H1 (cell line): ENCODE results near the gene PCDH7. TPM values are rescaled to one million over a fixed set of nuclear protein-coding genes. Genes with fewer than 3 reads are reported as not detected.
A peak's percentile ranks its signal among the peaks of the same experiment; 100 is the strongest.

Source experiments
- ASH2L ChIP-seq: fragments of 200-600, 300-600 bp; sonication (generic); IDR thresholded peaks from one replicate; pipeline ENCODE4 v1.7.1; 2017; ENCODE audit warnings: low read length
- CBX8 ChIP-seq: fragments of 300-800, 300-1000 bp; sonication (generic); IDR thresholded peaks from 2 replicates; pipeline ENCODE4 v1.7.1; 2016; ENCODE audit warnings: low read depth, low read length, borderline replicate concordance
- CHD1 ChIP-seq: IDR thresholded peaks from 2 replicates; pipeline ENCODE4 v1.6.1; 2012; ENCODE audit warnings: low read depth, low read length, improper control_type of control experiment
- CHD2 ChIP-seq: IDR thresholded peaks from 2 replicates; pipeline ENCODE4 v1.6.1; 2012; ENCODE audit warnings: low read length, improper control_type of control experiment
- CREB1 ChIP-seq: IDR thresholded peaks from 2 replicates; pipeline ENCODE4 v1.6.1; 2012; ENCODE audit warnings: inconsistent platforms
- EZH2 ChIP-seq: fragments of 200-600 bp; sonication (generic); IDR thresholded peaks from 2 replicates; pipeline ENCODE4 v1.7.1; 2012; ENCODE audit warnings: low read depth, mild to moderate bottlenecking, moderate library complexity, low read length, inconsistent platforms; ENCODE audit not compliant: severe bottlenecking
- FOSL1 ChIP-seq: IDR thresholded peaks from 2 replicates; pipeline ENCODE4 v1.6.1; 2011; ENCODE audit warnings: mild to moderate bottlenecking, low read depth, low read length, moderate library complexity; ENCODE audit not compliant: insufficient read depth
- GTF2F1 ChIP-seq: IDR thresholded peaks from 2 replicates; pipeline ENCODE4 v1.6.1; 2012; ENCODE audit warnings: low read depth, low read length, improper control_type of control experiment, borderline replicate concordance
- NRF1 ChIP-seq: IDR thresholded peaks from 2 replicates; pipeline ENCODE4 v1.6.1; 2011; ENCODE audit warnings: mild to moderate bottlenecking, low read depth, low read length, improper control_type of control experiment
- POLR2AphosphoS5 ChIP-seq: IDR thresholded peaks from 2 replicates; pipeline ENCODE4 v1.6.1; 2011; ENCODE audit warnings: low read depth, low read length
- RFX5 ChIP-seq: IDR thresholded peaks from 2 replicates; pipeline ENCODE4 v1.6.1; 2011; ENCODE audit warnings: low read depth, low read length, improper control_type of control experiment, borderline replicate concordance
- SAP30 ChIP-seq: fragments of 300-600 bp; sonication (generic); IDR thresholded peaks from 2 replicates; pipeline ENCODE4 v1.7.1; 2012; ENCODE audit warnings: low read length, moderate library complexity, mild to moderate bottlenecking, inconsistent platforms; ENCODE audit not compliant: insufficient read depth, insufficient replicate concordance
- SIN3A ChIP-seq, 2 experiments: IDR thresholded peaks in 1 of 2; conservative IDR thresholded peaks in 1 of 2; 2 replicates each; pipeline ENCODE4 v1.6.1; 2011 to 2012; ENCODE audit warnings: low read length in 2 of 2, improper control_type of control experiment in 1 of 2, low read depth in 1 of 2, mild to moderate bottlenecking in 1 of 2
- SIRT6 ChIP-seq: IDR thresholded peaks from one replicate; pipeline ENCODE4 v1.7.1; 2012; ENCODE audit warnings: low read length, inconsistent platforms
- SRF ChIP-seq: IDR thresholded peaks from 2 replicates; pipeline ENCODE4 v1.6.1; 2011; ENCODE audit warnings: mild to moderate bottlenecking, low read depth, low read length, moderate library complexity
- TEAD4 ChIP-seq: IDR thresholded peaks from 2 replicates; pipeline ENCODE4 v1.6.1; 2012; ENCODE audit warnings: low read depth, low read length, inconsistent platforms, mixed read lengths
- polyA plus RNA-seq, 7 experiments: library from polyadenylated mRNA; depleted of rRNA in 3 of 7; stranded (reverse) in 5 of 7; unstranded in 2 of 7; fragments of >200 nt in 5 of 7; fragments of 200-250 nt in 2 of 7; gene quantifications; 1 replicate in 5 of 7; 2 replicates in 1 of 7; 4 replicates in 1 of 7; pipeline versions ENCODE4 v1.2.1 to v1.2.3, GENCODE V29; 2011 to 2013; ENCODE audit warnings: missing spikeins in 2 of 7, mixed read lengths in 2 of 7
- total RNA-seq: library from RNA; stranded (reverse); fragmentation: NEBNext Ultra II Directional; extraction: Animal tissue kit (Norgen Biotek cat#: 25700); gene quantifications from 2 replicates; pipeline ENCODE4 v1.2.1, GENCODE V29; 2021
- TF ChIP-seq, protein P1 (sequence below): IDR thresholded peaks from 2 replicates; pipeline ENCODE4 v1.6.1; 2012; ENCODE audit warnings: inconsistent platforms
- TF ChIP-seq, protein P2 (sequence below): IDR thresholded peaks from 2 replicates; pipeline ENCODE4 v1.6.1; 2011; ENCODE audit warnings: low read depth, mild to moderate bottlenecking, low read length; ENCODE audit not compliant: insufficient read depth

The PCDH7 gene
- total and polyA plus RNA-seq, 2 of the 8 experiments (the other 6 are each of a cell fraction or from before 2014, with no cell fraction given), result 3.1 to 6.1 TPM

DNA sequence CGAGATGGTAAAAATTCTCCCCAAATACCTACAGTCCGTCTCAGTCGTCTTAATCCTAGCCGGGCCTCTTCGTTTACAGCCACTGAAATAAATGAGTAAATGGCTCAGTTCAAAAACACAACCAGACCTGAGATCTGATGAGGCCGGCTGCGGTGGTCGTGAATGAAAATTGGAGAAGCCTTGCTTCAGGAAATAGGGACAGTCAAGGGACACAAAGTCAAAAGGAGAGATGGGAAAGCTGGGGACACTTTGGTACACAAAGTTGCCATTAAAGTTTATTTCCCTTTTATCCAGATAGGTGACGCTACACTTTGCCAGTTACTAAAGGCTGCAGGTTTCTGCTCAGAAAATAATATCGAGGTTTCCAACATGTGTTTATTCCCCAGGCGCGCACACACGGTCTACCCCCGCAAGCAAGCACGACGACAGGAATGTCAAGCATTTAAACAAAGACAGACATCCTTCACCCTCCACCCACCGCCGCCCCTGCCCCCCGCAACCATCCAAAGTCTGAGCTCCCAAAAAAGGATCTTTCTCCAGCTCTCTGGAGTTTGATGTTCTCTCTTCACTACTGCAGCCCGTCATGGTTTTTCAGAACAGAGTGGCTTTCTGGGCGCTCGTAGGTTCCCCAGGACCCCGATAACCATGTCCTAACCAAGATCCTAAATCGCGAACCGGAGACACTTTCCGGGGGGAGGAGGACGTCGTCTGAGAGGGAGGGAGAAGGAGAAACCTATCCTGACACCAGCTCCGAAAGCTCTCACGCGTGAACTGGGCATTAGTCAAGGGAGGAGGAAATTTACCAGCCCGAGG is 1.3 kb upstream of the PCDH7 start (continued):
- no peak for TF ChIP-seq SIRT6
- peak; percentile 73 for TF ChIP-seq TEAD4
- TF ChIP-seq NRF1, result no peak
- no peak for TF ChIP-seq SRF
- TF ChIP-seq RFX5, result no peak
- no peak for TF ChIP-seq ASH2L
- peak; percentile 61 for TF ChIP-seq SAP30
- no peak for TF ChIP-seq POLR2AphosphoS5
- TF ChIP-seq CREB1, result no peak
- TF ChIP-seq, protein P1, sequence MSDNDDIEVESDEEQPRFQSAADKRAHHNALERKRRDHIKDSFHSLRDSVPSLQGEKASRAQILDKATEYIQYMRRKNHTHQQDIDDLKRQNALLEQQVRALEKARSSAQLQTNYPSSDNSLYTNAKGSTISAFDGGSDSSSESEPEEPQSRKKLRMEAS, result no peak
- no peak for TF ChIP-seq FOSL1
- no peak for TF ChIP-seq CHD1
- TF ChIP-seq SIN3A (conservative IDR thresholded peaks at IDR 0.05 in 1 of 2, IDR thresholded peaks at IDR 0.05 in 1 of 2; ENCODE audit: low read depth in 1 of 2, low read length in 2 of 2), result 0 out of 4 replicates have a peak, but pooled peaks of 1 of the 2 experiments have one; percentile 20
- TF ChIP-seq GTF2F1, result no peak
- no peak for TF ChIP-seq EZH2
- TF ChIP-seq CBX8, result no peak
- TF ChIP-seq, protein P2, sequence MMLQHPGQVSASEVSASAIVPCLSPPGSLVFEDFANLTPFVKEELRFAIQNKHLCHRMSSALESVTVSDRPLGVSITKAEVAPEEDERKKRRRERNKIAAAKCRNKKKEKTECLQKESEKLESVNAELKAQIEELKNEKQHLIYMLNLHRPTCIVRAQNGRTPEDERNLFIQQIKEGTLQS, result no peak
- no peak for TF ChIP-seq CHD2
- TF ChIP-seq, all 59 proteins: peak for 4
